ENCODE results near the gene TRPM2.

Gene TRPM2

DNA sequence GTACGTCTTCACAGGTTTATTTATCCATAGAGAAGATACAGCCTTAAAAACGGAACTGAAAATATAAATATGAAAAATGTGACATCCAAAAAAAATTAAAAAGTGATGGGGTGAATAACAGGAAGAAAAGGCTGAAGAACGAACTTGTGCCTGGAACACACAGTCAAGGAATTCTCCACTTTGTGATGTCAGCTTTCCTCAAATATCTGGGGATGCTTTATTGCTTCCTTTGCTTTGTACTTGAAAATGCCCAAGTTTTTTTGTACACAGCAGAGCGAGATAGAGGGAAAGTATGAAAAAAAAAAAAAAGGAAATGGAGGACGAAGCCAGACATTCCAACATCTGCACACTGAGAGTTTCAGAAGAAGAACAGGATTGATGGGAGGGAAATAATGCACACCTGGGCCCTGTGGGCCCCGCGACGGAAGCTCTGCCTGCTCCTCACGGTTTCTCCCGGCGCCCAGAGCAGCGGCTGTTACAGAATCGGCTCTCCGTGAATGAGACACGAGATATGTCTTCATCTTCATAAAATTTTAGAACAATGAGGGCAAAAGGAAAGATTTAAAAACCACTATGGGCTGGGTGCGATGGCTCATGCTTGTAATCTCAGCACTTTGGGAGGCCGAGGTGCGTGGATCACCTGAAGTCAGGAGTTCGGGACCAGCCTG is 91.9 kb downstream of the TRPM2 start:
- DNase-seq (ENCODE audit: low read depth) = no peak

DNA sequence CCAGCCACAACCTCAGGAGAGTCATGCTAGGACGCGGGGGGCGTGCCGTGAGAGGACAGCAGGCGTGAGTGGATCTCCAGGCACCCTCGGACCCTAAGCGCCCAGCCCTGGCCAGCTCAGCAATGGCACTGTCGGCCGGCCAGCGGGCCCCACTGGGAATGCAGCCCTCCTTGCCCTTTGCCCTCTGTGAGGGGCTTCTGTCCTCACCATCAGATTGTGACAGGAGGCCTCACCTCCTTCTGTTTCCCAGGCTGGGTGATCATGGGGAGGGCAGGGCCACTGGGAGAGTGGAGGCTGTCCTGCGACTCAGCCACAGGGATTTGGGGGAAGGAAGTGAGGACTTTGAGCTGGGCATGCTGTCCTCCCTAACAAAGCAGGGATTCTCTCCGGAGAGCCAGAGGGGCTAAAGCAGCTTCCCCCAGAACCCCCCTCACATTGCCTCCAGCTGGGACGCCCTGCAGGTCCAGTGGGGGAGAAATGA is 95.3 kb downstream of the TRPM2 start:
- no peak for DNase-seq (ENCODE audit: low read depth)

DNA sequence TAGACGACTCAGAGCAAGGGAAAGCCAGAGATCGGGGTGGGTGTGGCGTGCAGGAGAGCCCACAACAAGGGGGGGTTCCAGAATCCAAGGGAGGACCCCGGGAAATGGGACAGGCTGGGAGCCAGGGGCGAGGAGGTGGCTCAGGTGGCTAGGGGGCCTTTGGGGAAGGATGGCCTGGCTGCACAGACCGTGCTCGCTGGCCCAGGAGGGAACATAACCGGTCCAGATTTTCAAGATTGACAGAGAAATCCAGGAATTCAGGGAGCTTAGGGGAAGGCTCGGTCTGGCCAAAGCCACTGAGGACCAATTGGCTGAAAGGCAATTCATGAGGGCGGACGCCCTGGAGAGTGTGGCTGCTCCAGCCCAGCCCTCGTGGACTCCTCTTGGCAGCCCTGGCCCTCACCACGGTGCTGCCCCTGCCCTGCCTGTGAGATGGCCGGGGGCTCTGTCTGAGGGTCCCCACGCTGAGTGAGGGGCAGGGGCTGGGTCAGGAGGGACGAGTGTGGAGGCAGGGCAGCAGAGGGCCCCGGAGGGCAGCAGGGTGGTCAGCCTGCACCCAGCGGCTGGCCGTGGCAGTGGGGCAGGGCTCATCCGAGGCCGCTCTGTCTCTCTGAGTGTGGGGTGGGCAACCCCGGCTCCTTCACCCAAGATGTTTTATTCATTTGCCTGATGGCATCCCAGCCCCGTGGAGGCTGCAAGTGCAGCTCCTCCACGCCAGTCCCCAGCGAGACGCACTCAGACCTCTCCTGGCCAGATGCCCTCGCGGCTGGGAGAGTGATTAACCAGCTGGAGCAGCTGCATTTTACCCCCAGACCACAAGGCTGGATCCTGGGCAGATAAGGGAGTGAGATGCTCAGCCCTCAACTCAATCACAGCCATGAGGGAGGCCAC is 96.3 kb downstream of the TRPM2 start:
- DNase-seq (ENCODE audit: low read depth) = no peak

DNA sequence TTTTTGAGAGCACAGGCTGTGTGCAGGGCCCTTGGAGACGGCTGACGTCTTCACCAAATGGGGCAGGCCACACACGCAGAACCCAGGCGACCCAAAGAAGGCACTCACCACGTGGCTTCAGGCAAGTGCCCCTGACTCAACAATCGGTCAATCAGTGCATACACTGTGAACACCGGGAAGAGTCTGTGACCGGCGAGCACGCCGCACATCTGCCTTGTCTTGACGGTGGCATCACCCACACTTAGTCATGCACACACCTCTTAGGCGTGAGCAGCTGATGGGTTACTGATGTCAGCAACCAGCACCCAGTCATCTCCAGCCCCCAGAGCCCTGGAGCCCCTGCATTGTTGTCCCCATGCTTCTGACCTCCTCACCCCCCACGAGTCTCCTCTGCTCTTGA is 97.0 kb downstream of the TRPM2 start:
- DNase-seq (ENCODE audit: low read depth) = no peak

DNA sequence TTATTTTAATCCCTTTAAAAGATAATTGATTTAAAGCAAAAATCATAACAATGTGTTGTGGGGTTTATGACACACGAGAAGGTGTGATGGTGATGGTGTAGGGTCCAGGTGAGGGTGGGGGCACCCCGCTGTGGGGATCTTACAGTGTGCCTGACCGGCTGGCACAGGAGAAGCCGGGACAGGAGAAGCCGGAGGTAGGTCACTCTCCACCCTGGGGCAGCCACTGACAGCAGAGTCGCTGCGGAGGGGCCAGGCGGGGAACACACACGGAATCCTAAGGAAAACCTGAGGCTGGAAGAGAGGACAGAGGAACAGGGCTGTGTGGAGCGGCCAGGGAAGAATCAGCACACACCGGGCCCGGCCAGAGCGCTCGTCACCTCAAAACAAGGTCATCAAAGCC is 97.6 kb downstream of the TRPM2 start:
- DNase-seq (ENCODE audit: low read depth) = no peak

DNA sequence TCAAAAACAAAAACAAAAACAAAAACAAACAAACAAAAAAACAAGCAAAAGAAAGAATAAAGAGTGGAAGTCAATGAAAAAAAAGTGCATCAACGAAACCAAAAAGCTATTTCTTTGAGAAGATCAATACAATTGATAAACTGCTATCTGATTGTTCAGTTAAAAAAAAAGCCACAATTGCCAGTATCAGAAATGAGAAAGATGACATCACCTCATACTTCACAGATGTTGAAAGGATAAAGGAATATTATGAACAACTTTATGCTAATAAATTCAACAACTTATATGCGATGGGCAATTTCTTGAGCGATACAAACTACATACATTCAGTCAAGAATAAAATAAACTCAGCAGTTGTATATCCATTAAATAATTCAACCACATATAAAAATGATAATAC is 99.7 kb downstream of the TRPM2 start:
- no peak for DNase-seq (ENCODE audit: low read depth)

DNA sequence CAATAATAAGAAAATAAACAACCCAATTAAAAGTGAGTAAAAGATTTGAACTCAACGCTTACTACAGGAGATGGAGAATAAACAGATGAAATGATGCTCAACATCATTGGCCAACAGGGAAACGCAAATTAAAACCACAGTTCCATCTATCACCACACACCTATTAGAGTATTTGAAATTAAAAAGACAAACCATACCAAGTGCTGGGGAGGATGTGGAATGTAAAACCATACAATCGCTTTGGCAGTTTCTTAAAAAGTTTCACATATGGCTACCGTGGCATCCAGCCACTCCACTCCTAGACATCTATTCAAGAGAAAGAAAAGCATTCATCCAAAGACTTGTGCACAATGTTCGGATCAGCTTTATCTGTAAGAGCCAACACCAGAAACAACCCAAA is 100.6 kb downstream of the TRPM2 start:
- no peak for DNase-seq (ENCODE audit: low read depth)

DNA sequence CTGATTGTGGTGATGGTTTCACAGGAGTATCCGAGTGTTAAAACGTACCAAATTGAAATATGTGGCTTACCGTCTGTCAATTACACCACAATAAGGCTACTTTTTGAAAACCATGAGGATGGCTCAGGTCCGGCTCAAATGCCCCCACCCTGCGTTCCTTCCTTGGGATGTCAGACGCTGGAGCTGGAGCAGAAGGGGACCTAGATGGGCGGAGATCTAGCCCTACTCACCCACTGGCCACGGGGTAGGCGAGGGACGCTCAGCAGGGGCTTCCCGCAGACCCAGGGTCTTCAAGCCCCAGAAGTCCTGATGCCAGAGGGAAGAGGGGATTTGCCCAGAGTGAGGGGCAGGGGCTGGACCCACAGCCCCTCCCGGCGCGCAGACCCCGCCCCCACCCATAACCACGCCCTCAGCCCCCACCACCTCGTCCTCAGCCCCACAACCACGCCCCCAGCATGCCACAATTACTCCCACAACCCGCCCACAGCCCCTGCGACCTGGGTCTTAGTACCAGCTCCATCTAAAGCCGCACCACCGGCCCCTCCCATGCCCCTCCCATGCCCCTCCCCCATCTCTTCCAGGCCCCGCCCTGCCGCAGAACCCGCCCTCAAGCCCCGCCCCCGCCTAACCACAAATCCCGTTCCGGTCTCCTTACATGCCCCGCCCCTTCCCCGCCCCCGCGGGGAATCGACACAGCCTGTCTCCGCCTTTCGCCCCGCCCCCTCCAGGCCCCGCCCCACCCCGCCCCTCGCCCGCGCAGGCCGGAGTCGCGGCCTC is 101.5 kb downstream of the TRPM2 start, which contains the start of gene LRRC3:
TSS of gene LRRC3 (plus strand) at position 764 of the 777 bp plus-strand sequence. CDS start 1,135 bp downstream, outside the sequence.
- DNase-seq (ENCODE audit: low read depth) = peak; percentile 73

DNA sequence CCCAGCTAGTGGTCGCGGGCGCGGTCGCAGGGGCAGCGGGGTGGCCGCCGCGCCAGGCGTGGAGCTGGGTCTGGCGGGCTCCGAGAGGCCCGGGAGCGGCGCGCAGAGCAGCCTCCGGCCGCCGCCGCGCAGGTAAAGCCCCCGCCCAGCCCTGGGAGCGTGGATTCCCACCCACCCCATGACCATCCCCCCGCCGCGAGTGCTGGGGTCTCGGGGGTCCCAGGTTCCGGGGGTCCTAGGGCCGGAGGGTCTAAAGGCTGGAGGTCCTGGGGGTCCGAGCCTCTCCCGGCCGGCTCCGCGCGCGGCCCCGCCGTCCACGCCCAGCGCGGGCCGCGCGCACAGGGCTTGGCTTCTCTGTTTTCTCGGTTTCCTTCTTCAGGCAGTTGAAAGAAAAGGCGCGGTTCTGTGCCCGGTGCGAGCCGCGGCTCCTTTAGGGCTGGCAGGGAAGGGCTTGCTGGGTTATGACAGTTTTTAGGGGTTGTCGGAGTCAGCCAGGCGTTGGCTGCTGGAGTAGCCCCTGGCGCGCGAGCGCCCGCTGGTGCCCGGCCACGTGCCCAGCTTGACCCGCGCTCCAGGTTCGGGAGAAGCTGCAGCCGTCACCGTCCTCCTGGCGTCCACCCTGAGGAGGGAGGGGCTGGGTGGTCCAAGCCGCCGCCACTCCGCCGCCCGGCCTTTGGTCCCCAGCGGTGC is 102.2 kb downstream of the TRPM2 start:
- peak; percentile 11 for DNase-seq (ENCODE audit: low read depth)

DNA sequence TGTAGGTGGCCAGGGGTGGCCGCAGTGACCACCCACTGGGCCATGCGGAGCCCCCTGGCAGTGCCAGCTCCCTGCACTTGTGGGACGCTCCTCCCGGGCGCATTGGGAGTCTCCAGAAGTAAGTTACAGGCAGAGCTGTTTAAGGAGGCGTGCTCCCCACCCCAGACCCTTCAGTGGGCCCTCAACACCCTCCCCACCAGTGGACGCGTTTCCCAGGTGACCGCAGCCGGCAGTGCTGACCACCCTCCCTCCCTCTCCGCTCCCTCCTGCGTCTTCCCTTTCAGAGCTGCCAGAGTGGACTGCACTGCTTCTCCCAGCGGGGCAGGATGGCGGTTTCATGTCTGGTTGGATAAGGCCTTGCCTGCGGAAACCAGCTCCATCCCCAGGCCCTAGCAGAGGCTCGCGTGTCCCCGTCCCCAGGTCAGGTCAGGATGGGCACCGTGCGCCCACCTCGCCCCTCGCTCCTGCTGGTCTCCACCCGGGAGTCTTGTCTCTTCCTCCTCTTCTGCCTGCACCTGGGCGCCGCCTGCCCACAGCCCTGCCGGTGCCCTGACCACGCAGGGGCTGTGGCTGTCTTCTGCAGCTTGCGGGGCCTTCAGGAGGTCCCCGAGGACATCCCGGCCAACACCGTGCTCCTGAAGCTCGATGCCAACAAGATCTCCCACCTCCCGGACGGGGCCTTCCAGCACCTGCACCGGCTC is 102.9 kb downstream of the TRPM2 start:
- no peak for DNase-seq (ENCODE audit: low read depth)

DNA sequence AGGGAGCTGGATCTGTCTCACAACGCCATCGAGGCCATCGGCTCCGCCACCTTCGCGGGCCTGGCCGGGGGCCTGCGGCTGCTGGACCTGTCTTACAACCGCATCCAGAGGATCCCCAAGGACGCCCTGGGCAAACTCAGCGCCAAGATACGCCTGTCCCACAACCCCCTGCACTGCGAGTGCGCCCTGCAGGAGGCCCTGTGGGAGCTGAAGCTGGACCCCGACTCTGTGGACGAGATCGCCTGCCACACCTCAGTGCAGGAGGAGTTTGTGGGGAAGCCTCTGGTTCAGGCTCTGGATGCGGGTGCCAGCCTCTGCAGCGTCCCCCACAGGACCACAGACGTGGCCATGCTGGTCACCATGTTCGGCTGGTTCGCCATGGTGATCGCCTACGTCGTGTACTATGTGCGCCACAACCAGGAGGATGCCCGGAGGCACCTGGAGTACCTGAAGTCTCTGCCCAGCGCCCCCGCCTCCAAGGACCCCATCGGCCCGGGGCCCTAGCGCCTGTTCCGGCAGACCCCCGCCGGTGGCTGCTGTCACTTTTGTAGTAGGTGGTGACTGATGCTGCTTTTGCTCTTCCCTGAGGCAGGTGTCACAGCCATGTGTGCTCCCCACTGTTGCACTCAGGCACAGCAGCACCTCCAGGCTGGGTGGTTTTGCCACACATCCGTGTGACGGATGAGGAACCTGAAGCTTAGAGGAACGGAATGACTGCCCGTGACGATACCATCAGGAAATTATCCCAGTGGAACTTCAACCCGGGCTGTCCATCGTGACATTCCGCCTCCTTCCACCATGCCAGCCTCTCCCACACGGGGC is 103.7 kb downstream of the TRPM2 start:
- no peak for DNase-seq (ENCODE audit: low read depth)

DNA sequence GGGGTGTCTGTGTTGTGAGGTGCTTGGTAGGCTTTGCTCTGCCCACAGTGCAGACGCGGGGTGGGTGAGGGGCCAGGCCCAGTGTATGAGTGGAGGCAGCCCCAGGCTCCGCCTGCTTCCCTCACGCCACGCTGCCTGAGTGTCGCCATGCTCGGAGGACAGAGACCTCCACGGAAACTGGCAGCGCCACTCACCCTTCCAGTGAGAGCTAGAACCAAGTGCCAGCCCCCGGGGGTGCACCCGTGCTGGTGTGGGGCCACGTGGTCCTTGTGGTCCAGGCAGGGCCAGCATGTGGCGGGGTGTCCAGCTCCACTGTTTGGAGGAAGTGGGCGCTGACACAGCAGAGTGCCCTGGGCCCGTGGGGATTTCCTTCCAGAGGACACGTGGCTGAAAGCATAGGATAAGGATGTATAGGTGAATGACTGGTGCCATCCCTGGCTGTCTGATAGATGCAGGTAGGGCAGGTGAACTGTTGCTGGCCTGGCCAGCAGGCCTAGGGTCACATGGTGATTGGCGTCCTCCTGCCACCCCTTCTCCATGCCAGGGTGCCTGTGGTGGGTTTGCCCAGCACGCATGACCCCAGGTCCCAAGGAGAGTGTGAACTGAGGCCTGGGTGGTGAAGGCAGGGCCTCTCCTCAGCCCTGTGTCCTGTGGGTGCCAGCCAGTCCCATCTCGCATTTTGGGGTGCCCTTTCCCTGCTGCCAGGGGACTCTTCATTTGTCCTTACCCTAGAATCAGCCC is 105.7 kb downstream of the TRPM2 start:
- DNase-seq (ENCODE audit: low read depth) = no peak

DNA sequence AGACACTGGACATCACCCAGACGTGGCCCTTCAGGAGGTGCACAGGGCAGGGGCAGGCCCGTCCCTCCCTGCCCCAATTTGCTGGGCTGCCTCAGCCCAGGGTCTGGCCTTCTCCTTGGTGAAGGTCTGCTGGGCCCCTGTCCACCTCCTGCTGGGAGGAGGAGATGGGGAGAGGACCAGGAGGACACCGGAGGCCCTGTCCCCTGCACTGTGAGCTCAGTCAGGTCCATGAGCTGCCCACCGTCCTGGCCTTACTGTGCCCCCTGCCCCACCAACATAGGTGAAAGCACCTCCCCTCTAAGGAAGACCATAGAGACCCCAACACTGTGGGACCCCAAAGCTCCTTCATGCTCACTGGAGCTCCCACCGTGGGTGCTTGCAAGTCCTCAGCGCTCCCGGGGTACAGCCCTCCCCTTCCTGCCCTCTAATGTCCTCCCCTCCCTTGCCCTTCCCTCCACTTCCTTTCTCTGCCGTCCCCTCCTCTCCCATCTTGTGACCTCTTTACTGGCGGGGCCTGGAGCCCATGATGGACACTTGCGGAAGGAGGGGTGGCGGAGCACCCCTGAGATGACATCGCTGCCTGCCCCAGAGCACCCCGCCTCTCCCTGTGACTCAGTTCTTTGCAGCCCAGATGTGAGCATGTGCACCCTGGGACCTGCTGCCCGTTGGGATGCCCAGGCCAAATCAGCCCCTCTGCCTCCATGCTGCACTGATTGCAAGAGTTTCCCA is 106.5 kb downstream of the TRPM2 start:
- DNase-seq (ENCODE audit: low read depth) = no peak

DNA sequence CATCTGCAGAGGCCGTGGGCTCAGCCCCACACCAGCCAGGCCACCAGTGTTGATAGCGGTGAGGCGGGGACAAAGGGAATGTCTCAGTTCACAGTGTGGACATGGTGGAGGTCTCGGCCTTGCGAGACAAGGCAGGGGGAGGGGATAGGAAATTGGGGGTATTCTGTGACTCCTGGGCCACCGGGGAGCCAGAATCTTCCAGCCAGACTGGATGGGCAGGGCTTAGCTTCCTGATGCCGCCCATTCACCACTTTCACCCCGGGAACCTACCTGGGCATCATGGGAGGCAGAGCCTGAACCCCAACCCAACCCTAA is 107.0 kb downstream of the TRPM2 start:
- DNase-seq (ENCODE audit: low read depth) = no peak

DNA sequence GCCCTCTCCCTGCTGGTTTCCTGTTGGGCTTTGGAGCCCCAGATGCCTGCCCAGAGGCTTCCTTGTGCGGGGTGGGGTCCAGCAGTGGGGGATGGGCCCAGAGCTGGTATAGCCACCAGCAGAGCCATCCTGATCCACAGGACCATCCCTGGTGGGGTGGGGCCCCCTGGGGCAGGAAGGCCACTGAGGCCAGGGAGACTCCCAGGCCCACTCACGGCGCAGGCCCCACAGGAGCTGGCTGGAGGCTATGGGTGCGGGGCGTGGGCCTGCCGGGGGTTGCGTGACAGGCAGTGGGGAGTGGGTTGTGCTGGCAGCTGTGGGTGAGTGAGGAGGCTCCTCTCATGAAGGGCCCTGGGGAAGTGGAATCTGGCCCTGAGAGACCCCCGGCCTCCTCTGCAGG is 107.6 kb downstream of the TRPM2 start:
- no peak for DNase-seq (ENCODE audit: low read depth)

DNA sequence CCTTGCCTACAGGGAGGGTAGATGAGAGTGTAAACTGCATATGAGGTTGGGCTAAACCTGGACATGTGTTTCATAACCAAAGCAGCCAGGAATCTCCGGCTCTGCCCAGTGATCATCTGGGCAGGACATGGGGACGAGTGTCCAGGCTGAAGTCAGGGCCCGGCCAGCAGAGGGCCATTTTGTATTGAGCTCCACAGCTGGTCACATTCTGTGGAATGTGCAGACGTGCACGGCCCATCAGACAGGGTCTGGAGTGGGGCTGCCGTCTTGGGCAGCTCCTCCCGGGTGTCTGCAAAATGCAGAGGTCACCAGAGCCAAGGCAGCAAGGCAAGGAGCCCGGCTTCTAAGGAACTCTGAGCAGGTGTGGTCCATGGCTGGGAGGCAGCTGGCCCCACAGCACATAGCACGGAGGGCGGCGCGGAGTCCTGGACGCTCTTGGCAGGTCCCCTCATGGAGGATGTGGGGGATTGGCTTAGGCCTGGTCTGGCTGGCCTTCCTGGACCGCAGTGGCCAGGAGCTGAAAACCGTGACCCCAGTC is 108.1 kb downstream of the TRPM2 start:
- DNase-seq (ENCODE audit: low read depth) = no peak

DNA sequence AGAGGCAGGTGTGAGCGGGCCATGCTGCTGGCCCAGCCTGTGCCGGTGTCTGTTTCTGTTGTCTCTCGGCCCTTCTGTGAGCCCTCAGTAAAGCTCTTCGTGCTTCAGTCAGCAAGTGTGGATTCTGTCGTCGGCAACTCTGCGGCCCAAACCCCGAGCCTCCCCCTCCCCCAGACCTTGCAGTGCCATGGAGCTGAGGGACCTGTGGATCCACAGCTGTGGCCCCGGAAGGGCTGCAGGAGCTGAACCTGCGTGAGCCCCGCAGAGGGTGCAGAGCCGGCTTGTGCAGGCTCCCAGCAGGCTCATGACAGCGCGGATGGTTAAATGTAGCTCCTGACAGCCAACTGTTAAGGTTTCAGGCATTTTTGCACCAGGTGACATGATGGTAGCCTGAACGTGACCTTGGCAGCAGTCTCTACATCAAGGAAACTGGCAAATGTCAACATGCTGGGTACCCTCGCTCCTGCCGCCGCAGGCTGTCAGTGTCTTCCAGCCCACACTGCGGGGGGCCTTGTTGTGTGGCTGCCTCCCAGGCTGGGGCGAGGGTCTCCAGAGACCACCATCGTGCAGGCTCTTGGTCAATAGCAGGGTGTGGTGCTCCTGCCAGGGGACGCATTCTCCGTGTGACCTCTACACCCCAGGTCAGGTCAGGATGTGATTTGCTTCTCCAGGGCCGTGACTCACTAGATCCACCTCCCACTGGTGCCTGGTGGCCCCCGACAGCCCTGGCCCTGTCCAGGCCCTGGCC is 108.8 kb downstream of the TRPM2 start:
- no peak for DNase-seq (ENCODE audit: low read depth)

DNA sequence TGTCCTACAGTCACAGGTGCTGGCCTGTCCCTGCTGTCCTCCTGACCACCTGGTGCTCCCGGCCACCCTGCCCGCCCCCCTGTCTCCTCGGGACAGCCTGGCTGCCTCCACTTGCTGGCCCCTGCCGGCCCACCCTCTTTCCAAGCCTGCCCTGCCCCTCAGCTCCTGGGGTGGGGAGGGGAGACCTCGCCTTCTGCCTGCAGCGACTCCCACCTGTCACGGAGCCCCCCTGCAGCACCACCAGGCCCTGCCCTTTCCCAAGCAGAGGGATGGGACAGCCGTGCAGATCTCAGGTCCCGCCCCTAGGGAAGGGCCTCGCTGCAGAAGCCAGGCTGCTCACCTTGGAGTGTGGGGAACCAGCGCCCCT is 109.4 kb downstream of the TRPM2 start:
- DNase-seq (ENCODE audit: low read depth) = no peak

All from activated T-cell treated with anti-CD3 and anti-CD28 coated beads for 24 hours (primary cell).